HepG2 (cell line): Measurements from ENCODE around the gene HEXIM1. TPM values are rescaled to one million over a fixed set of nuclear protein-coding genes. Genes with fewer than 3 reads are reported as not detected.
A peak's percentile ranks its signal among the peaks of the same experiment; 100 is the strongest.

Source experiments
- AGO2 ChIP-seq: fragments of 200-400 bp; formaldehyde crosslinking; optimal IDR thresholded peaks from 2 replicates; pipeline ENCODE3; 2017; ENCODE audit warnings: mild to moderate bottlenecking, low read depth, low read length, moderate library complexity
- ATF7-NPFF ChIP-seq: sonication (generic); formaldehyde crosslinking; IDR thresholded peaks from 2 replicates; pipeline ENCODE4 v1.8.1; 2023; ENCODE audit warnings: mild to moderate bottlenecking, low read depth, missing genetic modification reagents, moderate library complexity
- HOXA5 ChIP-seq: sonication (generic); formaldehyde crosslinking; IDR thresholded peaks from 2 replicates; pipeline ENCODE4 v1.4.0; 2020; ENCODE audit warnings: missing genetic modification reagents
- KLF16 ChIP-seq, 2 experiments: sonication (generic) in 1 of 2; formaldehyde crosslinking in 1 of 2; IDR thresholded peaks; 2 replicates each; pipeline versions ENCODE4 v1.6.1 to v1.8.0; 2016 to 2023; ENCODE audit warnings: missing genetic modification reagents in 2 of 2, missing compliant biosample characterization in 1 of 2
- ONECUT2 ChIP-seq: sonication (generic); formaldehyde crosslinking; IDR thresholded peaks from 2 replicates; pipeline ENCODE4 v1.4.0; 2020; ENCODE audit warnings: missing genetic modification reagents
- PHF21A ChIP-seq: sonication (generic); formaldehyde crosslinking; IDR thresholded peaks from 2 replicates; pipeline ENCODE4 v1.5.0; 2020; ENCODE audit warnings: mild to moderate bottlenecking, missing genetic modification reagents
- RFXANK ChIP-seq: IDR thresholded peaks from 2 replicates; pipeline ENCODE4 v1.6.1; 2016
- RFXAP ChIP-seq: sonication (generic); formaldehyde crosslinking; IDR thresholded peaks from 2 replicates; pipeline ENCODE4 v1.4.0; 2020; ENCODE audit warnings: missing genetic modification reagents, borderline replicate concordance
- ZC3H4 ChIP-seq: sonication (generic); formaldehyde crosslinking; IDR thresholded peaks from 2 replicates; pipeline ENCODE4 v1.4.0; 2020; ENCODE audit warnings: missing genetic modification reagents, borderline replicate concordance
- ZNF256 ChIP-seq: sonication (generic); formaldehyde crosslinking; conservative IDR thresholded peaks from 2 replicates; pipeline ENCODE4 v1.4.0; 2020; ENCODE audit warnings: missing genetic modification reagents
- ZNF296 ChIP-seq: sonication (generic); formaldehyde crosslinking; conservative IDR thresholded peaks from 2 replicates; pipeline ENCODE4 v1.5.0; 2020; ENCODE audit warnings: mild to moderate bottlenecking, missing genetic modification reagents
- ZNF441 ChIP-seq: sonication (generic); formaldehyde crosslinking; IDR thresholded peaks from 2 replicates; pipeline ENCODE4 v1.7.0; 2021; ENCODE audit warnings: missing genetic modification reagents, borderline replicate concordance
- ZNF547 ChIP-seq: sonication (generic); formaldehyde crosslinking; IDR thresholded peaks from 2 replicates; pipeline ENCODE4 v1.5.1; 2020; ENCODE audit warnings: mild to moderate bottlenecking, missing genetic modification reagents
- ZNF781 ChIP-seq: sonication (generic); formaldehyde crosslinking; IDR thresholded peaks from 2 replicates; pipeline ENCODE4 v1.5.1; 2020; ENCODE audit warnings: borderline replicate concordance, mild to moderate bottlenecking, missing genetic modification reagents; ENCODE audit errors: not compliant biosample characterization
- polyA plus RNA-seq, 8 experiments: library from polyadenylated mRNA; depleted of rRNA in 3 of 8; stranded (reverse) in 7 of 8; unstranded in 1 of 8; fragments of >200 nt; fragmentation: Illumina TruSeq in 4 of 8; extraction: Trizol in 4 of 8; gene quantifications; 2 replicates each; pipeline versions ENCODE4 v1.2.1 to v1.2.3, GENCODE V29; 2011 to 2016; ENCODE audit warnings: low read depth in 4 of 8, missing spikeins in 1 of 8, mixed read lengths in 1 of 8; ENCODE audit not compliant: insufficient read depth in 1 of 8
- total RNA-seq, 5 experiments: library from RNA; depleted of rRNA; stranded (reverse); fragments of >200 nt; fragmentation: Illumina TruSeq; extraction: Trizol; gene quantifications; 2 replicates each; pipeline ENCODE4 v1.2.3, GENCODE V29; 2016; ENCODE audit warnings: low read depth in 1 of 5
- TF ChIP-seq, protein P1 (sequence below): sonication (generic); formaldehyde crosslinking; IDR thresholded peaks from 2 replicates; pipeline ENCODE4 v1.4.0; 2020; ENCODE audit warnings: mild to moderate bottlenecking, missing genetic modification reagents
- TF ChIP-seq, protein P2 (sequence below): sonication (generic); formaldehyde crosslinking; IDR thresholded peaks from 2 replicates; pipeline ENCODE4 v1.5.0; 2020; ENCODE audit warnings: mild to moderate bottlenecking, missing genetic modification reagents
- TF ChIP-seq, protein P3 (sequence below): sonication (generic); formaldehyde crosslinking; IDR thresholded peaks from 2 replicates; pipeline ENCODE4 v1.9.0; 2022; ENCODE audit warnings: low read depth, missing genetic modification reagents
- TF ChIP-seq, protein P4 (sequence below): sonication (generic); formaldehyde crosslinking; IDR thresholded peaks from 2 replicates; pipeline ENCODE4 v1.4.0; 2020; ENCODE audit warnings: missing genetic modification reagents; ENCODE audit errors: not compliant biosample characterization
- TF ChIP-seq, protein P5 (sequence below): sonication (generic); formaldehyde crosslinking; IDR thresholded peaks from 2 replicates; pipeline ENCODE4 v1.5.1; 2020; ENCODE audit warnings: mild to moderate bottlenecking, moderate library complexity, missing genetic modification reagents
- TF ChIP-seq, protein P6 (sequence below): IDR thresholded peaks from 2 replicates; pipeline ENCODE4 v1.6.1; 2016

Gene HEXIM1
- total and polyA plus RNA-seq, 2 of the 13 experiments (the other 11 are each of a cell fraction or from before 2014, with no cell fraction given), result 10.5 to 16.6 TPM

DNA sequence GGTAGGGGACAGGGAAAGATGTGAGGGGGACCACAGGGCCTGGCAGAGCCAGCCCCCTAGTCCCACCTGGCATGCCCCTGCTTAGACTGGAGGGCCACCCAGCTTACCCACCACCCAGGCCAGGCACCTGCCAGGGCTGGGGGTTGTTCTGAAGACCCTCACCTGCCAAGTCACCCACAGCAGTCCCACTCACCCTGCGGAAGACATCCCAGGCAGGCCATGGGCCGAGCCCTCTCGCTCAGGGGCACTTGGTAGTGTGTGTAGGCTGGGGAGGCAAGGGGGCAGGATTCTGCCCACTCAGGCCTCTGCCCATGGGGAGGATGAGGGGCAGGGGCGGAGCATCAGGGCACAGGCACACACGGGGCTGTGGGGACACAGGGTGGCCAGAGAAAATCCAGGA, 19.9 kb upstream of the HEXIM1 start (continued):
- TF ChIP-seq, protein P1, sequence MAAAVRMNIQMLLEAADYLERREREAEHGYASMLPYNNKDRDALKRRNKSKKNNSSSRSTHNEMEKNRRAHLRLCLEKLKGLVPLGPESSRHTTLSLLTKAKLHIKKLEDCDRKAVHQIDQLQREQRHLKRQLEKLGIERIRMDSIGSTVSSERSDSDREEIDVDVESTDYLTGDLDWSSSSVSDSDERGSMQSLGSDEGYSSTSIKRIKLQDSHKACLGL (CRISPR knock-in tag), result no peak
- TF ChIP-seq, protein P2, sequence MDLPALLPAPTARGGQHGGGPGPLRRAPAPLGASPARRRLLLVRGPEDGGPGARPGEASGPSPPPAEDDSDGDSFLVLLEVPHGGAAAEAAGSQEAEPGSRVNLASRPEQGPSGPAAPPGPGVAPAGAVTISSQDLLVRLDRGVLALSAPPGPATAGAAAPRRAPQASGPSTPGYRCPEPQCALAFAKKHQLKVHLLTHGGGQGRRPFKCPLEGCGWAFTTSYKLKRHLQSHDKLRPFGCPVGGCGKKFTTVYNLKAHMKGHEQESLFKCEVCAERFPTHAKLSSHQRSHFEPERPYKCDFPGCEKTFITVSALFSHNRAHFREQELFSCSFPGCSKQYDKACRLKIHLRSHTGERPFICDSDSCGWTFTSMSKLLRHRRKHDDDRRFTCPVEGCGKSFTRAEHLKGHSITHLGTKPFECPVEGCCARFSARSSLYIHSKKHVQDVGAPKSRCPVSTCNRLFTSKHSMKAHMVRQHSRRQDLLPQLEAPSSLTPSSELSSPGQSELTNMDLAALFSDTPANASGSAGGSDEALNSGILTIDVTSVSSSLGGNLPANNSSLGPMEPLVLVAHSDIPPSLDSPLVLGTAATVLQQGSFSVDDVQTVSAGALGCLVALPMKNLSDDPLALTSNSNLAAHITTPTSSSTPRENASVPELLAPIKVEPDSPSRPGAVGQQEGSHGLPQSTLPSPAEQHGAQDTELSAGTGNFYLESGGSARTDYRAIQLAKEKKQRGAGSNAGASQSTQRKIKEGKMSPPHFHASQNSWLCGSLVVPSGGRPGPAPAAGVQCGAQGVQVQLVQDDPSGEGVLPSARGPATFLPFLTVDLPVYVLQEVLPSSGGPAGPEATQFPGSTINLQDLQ (CRISPR knock-in tag), result no peak
- TF ChIP-seq ZNF547, result 0 out of 2 replicates have a peak, but pooled peaks have one; percentile 10
- 0 out of 4 replicates have a peak, but pooled peaks of 1 of the 2 experiments have one; percentile 2 for TF ChIP-seq KLF16 (CRISPR knock-in tag; IDR thresholded peaks at IDR 0.05)
- TF ChIP-seq RFXANK (CRISPR knock-in tag), result 0 out of 2 replicates have a peak, but pooled peaks have one; percentile 2
- TF ChIP-seq, protein P3, sequence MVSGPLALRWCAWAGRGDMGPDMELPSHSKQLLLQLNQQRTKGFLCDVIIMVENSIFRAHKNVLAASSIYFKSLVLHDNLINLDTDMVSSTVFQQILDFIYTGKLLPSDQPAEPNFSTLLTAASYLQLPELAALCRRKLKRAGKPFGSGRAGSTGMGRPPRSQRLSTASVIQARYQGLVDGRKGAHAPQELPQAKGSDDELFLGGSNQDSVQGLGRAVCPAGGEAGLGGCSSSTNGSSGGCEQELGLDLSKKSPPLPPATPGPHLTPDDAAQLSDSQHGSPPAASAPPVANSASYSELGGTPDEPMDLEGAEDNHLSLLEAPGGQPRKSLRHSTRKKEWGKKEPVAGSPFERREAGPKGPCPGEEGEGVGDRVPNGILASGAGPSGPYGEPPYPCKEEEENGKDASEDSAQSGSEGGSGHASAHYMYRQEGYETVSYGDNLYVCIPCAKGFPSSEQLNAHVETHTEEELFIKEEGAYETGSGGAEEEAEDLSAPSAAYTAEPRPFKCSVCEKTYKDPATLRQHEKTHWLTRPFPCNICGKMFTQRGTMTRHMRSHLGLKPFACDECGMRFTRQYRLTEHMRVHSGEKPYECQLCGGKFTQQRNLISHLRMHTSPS (CRISPR knock-in tag), result peak; percentile 48
- TF ChIP-seq ZNF781, result no peak
- TF ChIP-seq ZC3H4, result no peak
- TF ChIP-seq, protein P4, sequence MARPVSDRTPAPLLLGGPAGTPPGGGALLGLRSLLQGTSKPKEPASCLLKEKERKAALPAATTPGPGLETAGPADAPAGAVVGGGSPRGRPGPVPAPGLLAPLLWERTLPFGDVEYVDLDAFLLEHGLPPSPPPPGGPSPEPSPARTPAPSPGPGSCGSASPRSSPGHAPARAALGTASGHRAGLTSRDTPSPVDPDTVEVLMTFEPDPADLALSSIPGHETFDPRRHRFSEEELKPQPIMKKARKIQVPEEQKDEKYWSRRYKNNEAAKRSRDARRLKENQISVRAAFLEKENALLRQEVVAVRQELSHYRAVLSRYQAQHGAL, result no peak
- TF ChIP-seq, protein P5, sequence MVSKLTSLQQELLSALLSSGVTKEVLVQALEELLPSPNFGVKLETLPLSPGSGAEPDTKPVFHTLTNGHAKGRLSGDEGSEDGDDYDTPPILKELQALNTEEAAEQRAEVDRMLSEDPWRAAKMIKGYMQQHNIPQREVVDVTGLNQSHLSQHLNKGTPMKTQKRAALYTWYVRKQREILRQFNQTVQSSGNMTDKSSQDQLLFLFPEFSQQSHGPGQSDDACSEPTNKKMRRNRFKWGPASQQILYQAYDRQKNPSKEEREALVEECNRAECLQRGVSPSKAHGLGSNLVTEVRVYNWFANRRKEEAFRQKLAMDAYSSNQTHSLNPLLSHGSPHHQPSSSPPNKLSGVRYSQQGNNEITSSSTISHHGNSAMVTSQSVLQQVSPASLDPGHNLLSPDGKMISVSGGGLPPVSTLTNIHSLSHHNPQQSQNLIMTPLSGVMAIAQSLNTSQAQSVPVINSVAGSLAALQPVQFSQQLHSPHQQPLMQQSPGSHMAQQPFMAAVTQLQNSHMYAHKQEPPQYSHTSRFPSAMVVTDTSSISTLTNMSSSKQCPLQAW (CRISPR knock-in tag), result peak; percentile 30; the same call in 1 of the 2 replicates
- TF ChIP-seq ZNF256 (CRISPR knock-in tag), result no peak
- no peak for TF ChIP-seq ATF7-NPFF
- TF ChIP-seq ONECUT2 (CRISPR knock-in tag), result no peak
- no peak for TF ChIP-seq AGO2
- TF ChIP-seq HOXA5 (CRISPR knock-in tag), result no peak
- TF ChIP-seq ZNF441 (CRISPR knock-in tag), result no peak
- no peak; the same call in 1 of the 2 replicates for TF ChIP-seq ZNF296
- TF ChIP-seq RFXAP (CRISPR knock-in tag), result no peak
- TF ChIP-seq, protein P6, sequence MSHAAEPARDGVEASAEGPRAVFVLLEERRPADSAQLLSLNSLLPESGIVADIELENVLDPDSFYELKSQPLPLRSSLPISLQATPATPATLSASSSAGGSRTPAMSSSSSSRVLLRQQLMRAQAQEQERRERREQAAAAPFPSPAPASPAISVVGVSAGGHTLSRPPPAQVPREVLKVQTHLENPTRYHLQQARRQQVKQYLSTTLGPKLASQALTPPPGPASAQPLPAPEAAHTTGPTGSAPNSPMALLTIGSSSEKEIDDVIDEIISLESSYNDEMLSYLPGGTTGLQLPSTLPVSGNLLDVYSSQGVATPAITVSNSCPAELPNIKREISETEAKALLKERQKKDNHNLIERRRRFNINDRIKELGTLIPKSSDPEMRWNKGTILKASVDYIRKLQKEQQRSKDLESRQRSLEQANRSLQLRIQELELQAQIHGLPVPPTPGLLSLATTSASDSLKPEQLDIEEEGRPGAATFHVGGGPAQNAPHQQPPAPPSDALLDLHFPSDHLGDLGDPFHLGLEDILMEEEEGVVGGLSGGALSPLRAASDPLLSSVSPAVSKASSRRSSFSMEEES, result no peak
- peak; percentile 22 for TF ChIP-seq PHF21A (CRISPR knock-in tag)
